CD4-positive, alpha-beta T cell (primary cell): ENCODE results near the gene BANP. TPM values are rescaled to one million over a fixed set of nuclear protein-coding genes. Genes with fewer than 3 reads are reported as not detected.

Experiments
- ATAC-seq: fragments of 200-7000 bp; cut with Tn5 transposase; one replicate; pipeline ENCODE4 v1.10.0; 2022; ENCODE audit warnings: mild to moderate bottlenecking; ENCODE audit not compliant: poor library complexity
- CTCF ChIA-PET: fragments of 350-600 bp; sonication (Branson Sonifier 250); formaldehyde crosslinking; loops from one replicate; lab custom pipeline; 2021; ENCODE audit warnings: antibody characterized with exemption, inconsistent platforms; lab: Charles Lee
- POLR2A ChIA-PET: fragments of 350-600 bp; sonication (Branson Sonifier 250); formaldehyde crosslinking; loops from one replicate; lab custom pipeline; 2021; ENCODE audit warnings: antibody characterized with exemption, inconsistent platforms; lab: Charles Lee
- DNase-seq, 14 experiments: peaks; one replicate each; pipeline ENCODE4 v3.0.0-alpha.2; 2013 to 2020; ENCODE audit warnings: mixed read lengths in 2 of 14
- H3K27ac ChIP-seq, 2 donors: one replicate each; pipeline versions ENCODE4 v1.5.1 to v1.7.0; 2013; ENCODE audit warnings: low read length in 2 of 2, low read depth in 1 of 2, mild to moderate bottlenecking in 1 of 2
- H3K27me3 ChIP-seq, 2 experiments: 1 replicate in 1 of 2; 2 replicates in 1 of 2; pipeline versions ENCODE4 v1.6.1 to v1.7.0; 2013; ENCODE audit warnings: low read length in 2 of 2, control low read depth in 1 of 2, mild to moderate bottlenecking in 1 of 2, moderate library complexity in 1 of 2; ENCODE audit not compliant: insufficient read depth in 2 of 2, control insufficient read depth in 1 of 2
- H3K36me3 ChIP-seq: one replicate; pipeline ENCODE4 v1.6.1; 2013; ENCODE audit warnings: low read length, control low read depth; ENCODE audit not compliant: insufficient read depth
- H3K4me1 ChIP-seq: one replicate; pipeline ENCODE4 v1.6.1; 2013; ENCODE audit warnings: low read length, control low read depth; ENCODE audit not compliant: insufficient read depth
- H3K4me3 ChIP-seq: one replicate; pipeline ENCODE4 v1.5.1; 2013; ENCODE audit warnings: mild to moderate bottlenecking, low read length, moderate library complexity
- H3K9me3 ChIP-seq, 2 experiments: 1 replicate in 1 of 2; 2 replicates in 1 of 2; pipeline versions ENCODE4 v1.6.1 to v1.7.0; 2013; ENCODE audit warnings: low read length in 2 of 2, mild to moderate bottlenecking in 2 of 2, control low read depth in 1 of 2, moderate library complexity in 1 of 2; ENCODE audit not compliant: control insufficient read depth in 1 of 2, insufficient read depth in 1 of 2
- H3K27ac Mint-ChIP-seq: one replicate; pipeline ENCODE4 v1.8.0; 2020; ENCODE audit warnings: mixed read lengths
- H3K27me3 Mint-ChIP-seq: one replicate; pipeline ENCODE4 v1.8.0; 2021; ENCODE audit warnings: mixed read lengths
- H3K36me3 Mint-ChIP-seq: one replicate; pipeline ENCODE4 v1.8.0; 2021; ENCODE audit warnings: low read depth, mixed read lengths
- H3K4me1 Mint-ChIP-seq: one replicate; pipeline ENCODE4 v1.8.0; 2021; ENCODE audit warnings: low read depth, mixed read lengths
- H3K4me3 Mint-ChIP-seq: one replicate; pipeline ENCODE4 v1.8.0; 2020; ENCODE audit warnings: mild to moderate bottlenecking, mixed read lengths
- H3K9me3 Mint-ChIP-seq: one replicate; pipeline ENCODE4 v1.8.0; 2020; ENCODE audit warnings: mixed read lengths
- CTCF ChIP-seq: fragments of 200-600 bp; IDR thresholded peaks from one replicate; pipeline ENCODE4 v1.8.0; 2022; ENCODE audit warnings: antibody characterized with exemption, mild to moderate bottlenecking
- intact Hi-C, 2 experiments: fragments of 100-400 bp; cut with DNase I in 1 of 2; cut with micrococcal nuclease in 1 of 2; formaldehyde crosslinking; loops; one replicate each; pipeline versions ENCODE4 v1.15.1 to v1.9.0; 2023 to 2025; cut with DNase I, micrococcal nuclease
- total RNA-seq, 174 experiments: library from RNA in 2 of 174; stranded (reverse) in 2 of 174; gene quantifications; one replicate each; pipeline ENCODE4 v1.2.3 and lab custom pipeline; 2021 to 2026

Gene BANP
- total RNA-seq, 2 experiments from 2014 or later: 57.5 to 58.6 TPM

- Mint-ChIP-seq H3K4me3 (no peak overlapping the region), H3K36me3 (peaks cover 44% of the 10 kb centered on the region), H3K4me1 (no peaks in the 10 kb centered on the region), H3K27me3 (no peaks in the 10 kb centered on the region), H3K27ac (no peak overlapping the region), H3K9me3 (no peaks in the 10 kb centered on the region)
- DNase-seq: no peak
- peaks cover 46% of the 10 kb centered on the region for H3K36me3 ChIP-seq
- H3K9me3 ChIP-seq: no peaks in the 10 kb centered on the region
- no peak overlapping the region for H3K4me3 ChIP-seq
- no peaks in the 10 kb centered on the region for H3K4me1 ChIP-seq
- POLR2A ChIA-PET: no interaction called here
- CTCF ChIA-PET: no interaction called here
- H3K27me3 ChIP-seq: no peaks in the 10 kb centered on the region
- no peak for TF ChIP-seq CTCF
- no peak overlapping the region for H3K27ac ChIP-seq
- intact Hi-C loops: no loop called here
- ATAC-seq: no peak
These were observed 120.7 kb downstream of the BANP start for GRCh38 chr16:88071908-88072307.

GRCh38 chr16:88072571-88073001 lies 121.4 kb downstream of the BANP start:
- peaks cover 49% of the 10 kb centered on the region for H3K36me3 ChIP-seq
- no peaks in the 10 kb centered on the region for H3K27me3 Mint-ChIP-seq
- POLR2A ChIA-PET: no interaction called here
- ATAC-seq (no peak), DNase-seq (no peak)
- no peaks in the 10 kb centered on the region for H3K4me1 Mint-ChIP-seq
- no peaks in the 10 kb centered on the region for H3K4me1 ChIP-seq
- H3K27ac Mint-ChIP-seq: no peak overlapping the region
- H3K27me3 ChIP-seq: no peaks in the 10 kb centered on the region
- no peak overlapping the region for H3K4me3 Mint-ChIP-seq
- H3K9me3 Mint-ChIP-seq: no peaks in the 10 kb centered on the region
- H3K4me3 ChIP-seq: no peak overlapping the region
- TF ChIP-seq CTCF: no peak
- CTCF ChIA-PET: no interaction called here
- no peaks in the 10 kb centered on the region for H3K9me3 ChIP-seq
- H3K27ac ChIP-seq: no peak overlapping the region
- peaks cover 50% of the 10 kb centered on the region for H3K36me3 Mint-ChIP-seq
- intact Hi-C loops: no loop called here

- no peak for TF ChIP-seq CTCF
- Mint-ChIP-seq H3K4me1 (no peaks in the 10 kb centered on the region), H3K4me3 (no peak overlapping the region), H3K36me3 (peaks cover 57% of the 10 kb centered on the region), H3K27me3 (no peaks in the 10 kb centered on the region), H3K9me3 (no peaks in the 10 kb centered on the region), H3K27ac (no peak overlapping the region)
- POLR2A ChIA-PET: no interaction called here
- no peaks in the 10 kb centered on the region for H3K27me3 ChIP-seq
- no peak overlapping the region for H3K4me3 ChIP-seq
- CTCF ChIA-PET: no interaction called here
- intact Hi-C loops: no loop called here
- H3K9me3 ChIP-seq: no peaks in the 10 kb centered on the region
- no peaks in the 10 kb centered on the region for H3K4me1 ChIP-seq
- peaks cover 52% of the 10 kb centered on the region for H3K36me3 ChIP-seq
- ATAC-seq: no peak
- no peak for DNase-seq
- H3K27ac ChIP-seq: no peak overlapping the region
These were observed 122.0 kb downstream of the BANP start for GRCh38 chr16:88073201-88073721.
